ENCODE data around the gene INPP5F.
A peak's percentile ranks its signal among the peaks of the same experiment; 100 is the strongest.

GRCh38 chr10:119871881-119872609 is 146.2 kb downstream of the INPP5F start:
- no peak for TF ChIP-seq CTCF (IDR thresholded peaks at IDR 0.05)
- TF ChIP-seq POLR2A (IDR thresholded peaks at IDR 0.05) = no peak
- peak; percentile 35 to 38 for TF ChIP-seq POLR2AphosphoS5 (IDR thresholded peaks at IDR 0.05)
- TF ChIP-seq EP300 (IDR thresholded peaks at IDR 0.05) = no peak

Data from upper lobe of left lung (tissue), 4 donors.